ENCODE results near the gene SGO1.

DNA sequence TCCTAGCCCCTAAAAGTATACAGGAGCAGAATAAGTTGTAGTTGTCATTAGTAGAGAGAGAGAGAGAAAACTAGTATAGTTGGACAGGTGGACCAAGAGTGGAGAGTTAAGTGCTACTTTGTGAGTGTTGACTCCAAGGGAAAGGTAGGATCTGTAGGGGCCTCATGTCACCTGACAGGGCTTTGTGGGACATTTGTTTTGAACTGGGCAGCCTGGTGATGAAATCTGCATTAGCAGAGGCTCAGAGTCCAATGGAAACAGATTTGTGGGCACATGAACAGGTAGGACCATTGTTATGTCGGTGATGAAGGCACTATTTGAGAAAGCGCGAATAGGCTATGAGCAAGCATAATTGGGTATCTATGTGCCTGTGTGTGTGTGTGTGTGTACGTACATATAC, 43.5 kb downstream of the SGO1 start:
- no peak for TF ChIP-seq POLR2A (IDR thresholded peaks at IDR 0.05)
- TF ChIP-seq, protein P1, sequence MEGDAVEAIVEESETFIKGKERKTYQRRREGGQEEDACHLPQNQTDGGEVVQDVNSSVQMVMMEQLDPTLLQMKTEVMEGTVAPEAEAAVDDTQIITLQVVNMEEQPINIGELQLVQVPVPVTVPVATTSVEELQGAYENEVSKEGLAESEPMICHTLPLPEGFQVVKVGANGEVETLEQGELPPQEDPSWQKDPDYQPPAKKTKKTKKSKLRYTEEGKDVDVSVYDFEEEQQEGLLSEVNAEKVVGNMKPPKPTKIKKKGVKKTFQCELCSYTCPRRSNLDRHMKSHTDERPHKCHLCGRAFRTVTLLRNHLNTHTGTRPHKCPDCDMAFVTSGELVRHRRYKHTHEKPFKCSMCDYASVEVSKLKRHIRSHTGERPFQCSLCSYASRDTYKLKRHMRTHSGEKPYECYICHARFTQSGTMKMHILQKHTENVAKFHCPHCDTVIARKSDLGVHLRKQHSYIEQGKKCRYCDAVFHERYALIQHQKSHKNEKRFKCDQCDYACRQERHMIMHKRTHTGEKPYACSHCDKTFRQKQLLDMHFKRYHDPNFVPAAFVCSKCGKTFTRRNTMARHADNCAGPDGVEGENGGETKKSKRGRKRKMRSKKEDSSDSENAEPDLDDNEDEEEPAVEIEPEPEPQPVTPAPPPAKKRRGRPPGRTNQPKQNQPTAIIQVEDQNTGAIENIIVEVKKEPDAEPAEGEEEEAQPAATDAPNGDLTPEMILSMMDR (IDR thresholded peaks at IDR 0.05) = no peak
